Calu3 (cell line): ENCODE data around the gene OTUD7B. TPM values are rescaled to one million over a fixed set of nuclear protein-coding genes. Genes with fewer than 3 reads are reported as not detected.

ENCODE experiments used
- BruUV-seq: library from RNA; stranded (reverse); fragments of 400-500 nt; replicated peaks from 2 replicates; lab custom pipeline; 2021; lab: Mats Ljungman, UMichigan
- CTCF ChIA-PET: fragments of 300-600 bp; sonication (Branson Sonifier 250); formaldehyde crosslinking; loops from one replicate; lab custom pipeline; 2022; ENCODE audit warnings: antibody characterized with exemption; lab: Charles Lee
- DNase-seq: peaks from one replicate; pipeline ENCODE4 v3.0.0; 2022
- H3K27ac Mint-ChIP-seq: one replicate; pipeline ENCODE4 v1.8.0; 2022; ENCODE audit warnings: mixed read lengths; ENCODE audit not compliant: unreplicated experiment
- H3K27me3 Mint-ChIP-seq: one replicate; pipeline ENCODE4 v1.8.0; 2022; ENCODE audit warnings: mixed read lengths; ENCODE audit not compliant: unreplicated experiment
- H3K36me3 Mint-ChIP-seq: one replicate; pipeline ENCODE4 v1.8.0; 2022; ENCODE audit warnings: mild to moderate bottlenecking, moderate library complexity, mixed read lengths; ENCODE audit not compliant: insufficient read depth, unreplicated experiment
- H3K4me1 Mint-ChIP-seq: one replicate; pipeline ENCODE4 v1.8.0; 2022; ENCODE audit warnings: mild to moderate bottlenecking, low read depth, mixed read lengths; ENCODE audit not compliant: unreplicated experiment
- H3K4me3 Mint-ChIP-seq: one replicate; pipeline ENCODE4 v1.8.0; 2022; ENCODE audit warnings: mild to moderate bottlenecking, low read depth, moderate library complexity, mixed read lengths; ENCODE audit not compliant: unreplicated experiment
- H3K9me3 Mint-ChIP-seq: one replicate; pipeline ENCODE4 v1.8.0; 2022; ENCODE audit warnings: low read depth, mixed read lengths; ENCODE audit not compliant: unreplicated experiment
- CTCF ChIP-seq: fragments of 200-600 bp; IDR thresholded peaks from one replicate; pipeline ENCODE4 v1.8.0; 2022; ENCODE audit warnings: antibody characterized with exemption; ENCODE audit not compliant: unreplicated experiment
- intact Hi-C: fragments of 100-400 bp; cut with micrococcal nuclease; formaldehyde crosslinking; loops from one replicate; pipeline ENCODE4 v1.10.0; 2022; ENCODE audit not compliant: unreplicated experiment
- total RNA-seq: library from RNA; stranded (reverse); gene quantifications from 2 replicates; pipeline ENCODE4 v1.2.3, GENCODE V29; 2022

Gene OTUD7B
- total RNA-seq, 1 experiment from 2014 or later: 34.9 TPM

DNA sequence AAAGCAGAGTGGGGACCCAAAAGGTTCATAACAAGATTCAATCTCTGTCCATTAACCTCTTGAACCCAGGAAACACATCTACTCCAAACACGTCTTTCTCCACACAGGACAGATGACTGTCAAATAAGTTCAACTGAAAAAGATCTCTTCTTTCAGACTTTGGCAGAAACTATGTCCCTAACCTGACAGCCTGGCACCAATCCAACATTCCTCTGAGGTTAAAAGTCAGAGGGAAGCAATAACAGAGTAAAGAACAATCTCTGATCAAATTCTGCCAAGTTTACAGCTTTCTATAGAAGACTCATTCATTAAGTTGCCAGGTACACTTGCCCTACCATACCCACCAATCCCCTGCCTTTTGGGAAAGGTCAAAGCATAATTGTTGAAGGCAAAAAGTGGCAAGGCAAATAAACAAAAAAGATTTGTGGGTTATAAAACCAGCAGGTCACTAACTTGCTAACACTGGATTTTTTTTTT, 31.9 kb downstream of the OTUD7B start:
- no TSS peak for BruUV-seq
- DNase-seq: peak; percentile 57
- H3K36me3 Mint-ChIP-seq: peaks cover 12% of the 10 kb centered on the region
- H3K27me3 Mint-ChIP-seq: no peaks in the 10 kb centered on the region
- TF ChIP-seq CTCF: no peak
- no peaks in the 10 kb centered on the region for H3K9me3 Mint-ChIP-seq
- CTCF ChIA-PET: interaction anchor here (0.9 kb wide), 1 partner anchor 14 kb away, joined by 4 read pairs; no protein-coding TSS in a partner anchor
- H3K4me1 Mint-ChIP-seq: peaks cover 19% of the 10 kb centered on the region
- H3K27ac Mint-ChIP-seq: no peak overlapping the region
- intact Hi-C loops: loop anchor here (5.0 kb wide), 1 partner anchor 39 kb away; no protein-coding TSS in a partner anchor
- H3K4me3 Mint-ChIP-seq: no peak overlapping the region

DNA sequence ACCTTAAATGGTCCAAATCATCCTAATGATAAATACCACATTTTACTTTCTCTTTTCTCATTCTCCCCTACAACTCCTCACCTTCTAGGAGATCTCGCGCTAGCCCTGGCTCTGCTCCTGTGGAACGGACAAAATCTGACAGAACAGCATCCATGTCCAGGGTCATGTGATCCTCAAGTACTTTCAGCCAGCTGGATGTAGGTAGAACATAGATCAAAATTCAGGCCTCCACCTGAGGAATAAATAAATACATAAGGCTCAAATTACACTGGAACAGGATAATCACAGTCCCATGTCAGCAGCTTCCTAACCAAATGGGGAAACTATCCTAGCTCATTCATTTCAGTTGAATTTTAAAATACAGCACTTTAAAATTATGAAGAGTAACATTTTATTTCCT, 33.2 kb downstream of the OTUD7B start:
- H3K4me3 Mint-ChIP-seq: no peak overlapping the region
- H3K9me3 Mint-ChIP-seq: no peaks in the 10 kb centered on the region
- DNase-seq: no peak
- H3K36me3 Mint-ChIP-seq: peaks cover 12% of the 10 kb centered on the region
- no peak overlapping the region for H3K27ac Mint-ChIP-seq
- intact Hi-C loops: loop anchor here (5.0 kb wide), 1 partner anchor 40 kb away; no protein-coding TSS in a partner anchor
- no TSS peak for BruUV-seq
- TF ChIP-seq CTCF: no peak
- CTCF ChIA-PET: interaction anchor here (0.7 kb wide), 1 partner anchor 38 kb away, joined by 3 read pairs; no protein-coding TSS in a partner anchor
- peaks cover 19% of the 10 kb centered on the region for H3K4me1 Mint-ChIP-seq
- H3K27me3 Mint-ChIP-seq: no peaks in the 10 kb centered on the region

GRCh38 chr1:149972547-149972946, 38.0 kb downstream of the OTUD7B start:
- no peak for TF ChIP-seq CTCF
- intact Hi-C loops: no loop called here
- Mint-ChIP-seq H3K4me3 (no peak overlapping the region), H3K27me3 (no peaks in the 10 kb centered on the region), H3K4me1 (no peaks in the 10 kb centered on the region), H3K36me3 (peaks cover 12% of the 10 kb centered on the region), H3K27ac (no peak overlapping the region), H3K9me3 (no peaks in the 10 kb centered on the region)
- DNase-seq: no peak
- no TSS peak for BruUV-seq
- CTCF ChIA-PET: no interaction called here

DNA sequence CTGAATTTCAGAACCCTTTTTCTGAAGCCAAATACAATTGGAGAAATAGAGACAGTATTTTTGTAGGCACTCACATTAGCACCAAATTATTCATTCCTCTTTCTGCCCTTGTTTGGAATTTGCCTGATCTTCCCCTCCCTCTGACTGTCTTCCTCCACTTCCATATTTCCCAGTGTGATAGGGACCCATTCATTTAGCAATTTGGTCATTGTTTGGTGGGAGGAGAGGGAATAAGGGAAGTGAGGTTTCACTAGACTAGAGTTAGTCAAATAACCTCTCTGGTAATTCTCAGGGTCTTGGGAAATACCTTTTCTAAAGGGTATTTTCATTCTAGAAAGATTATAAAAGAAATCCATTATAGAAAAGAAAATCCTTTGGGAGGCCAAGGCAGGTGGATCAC, 42.9 kb downstream of the OTUD7B start:
- DNase-seq: no peak
- H3K36me3 Mint-ChIP-seq: peaks cover 26% of the 10 kb centered on the region
- intact Hi-C loops: no loop called here
- H3K4me1 Mint-ChIP-seq: no peaks in the 10 kb centered on the region
- no peak overlapping the region for H3K27ac Mint-ChIP-seq
- H3K9me3 Mint-ChIP-seq: no peaks in the 10 kb centered on the region
- no TSS peak for BruUV-seq
- no peak for TF ChIP-seq CTCF
- H3K27me3 Mint-ChIP-seq: no peaks in the 10 kb centered on the region
- no peak overlapping the region for H3K4me3 Mint-ChIP-seq
- CTCF ChIA-PET: no interaction called here
